SK-MEL-5 (cell line): ENCODE data around the gene ASTN2. TPM values are rescaled to one million over a fixed set of nuclear protein-coding genes. Genes with fewer than 3 reads are reported as not detected.
"Not testable (repeated sequence)": the region's sequence is repeated elsewhere in the genome, so short reads cannot be mapped to it uniquely, and the experiment has no call there.

ENCODE experiments used
- DNase-seq: peaks from one replicate; pipeline ENCODE4 v3.0.0-alpha.2; 2016; ENCODE audit warnings: low read depth, low spot score
- in situ Hi-C: cut with HindIII; loops from 2 replicates; pipeline ENCODE4 v1.10.0; 2016; ENCODE audit warnings: low sequenced_read_pairs, high pct_unique_total_duplicates, low pct_unique_long_range_greater_than_20kb
- total RNA-seq: library from RNA; depleted of rRNA; stranded (reverse); fragments of >200 nt; shearing (Covaris generic); gene quantifications from 2 replicates; pipeline ENCODE4 v1.2.3, GENCODE V29; 2014

ASTN2 gene
- total RNA-seq, 1 experiment from 2014 or later = 11.9 TPM

- in situ Hi-C loops, DNase-seq: not testable (repeated sequence)
These were observed 584.5 kb downstream of the ASTN2 start for GRCh38 chr9:116830321-116830720.

GRCh38 chr9:116821633-116822229, 593.1 kb downstream of the ASTN2 start:
- in situ Hi-C loops = no loop called here
- DNase-seq = no peak

- no peak for DNase-seq
- in situ Hi-C loops = no loop called here
These were observed 595.7 kb downstream of the ASTN2 start for GRCh38 chr9:116819116-116819515.

- in situ Hi-C loops = no loop called here
- DNase-seq = no peak
These were observed 597.1 kb downstream of the ASTN2 start for GRCh38 chr9:116817762-116818161.

GRCh38 chr9:116816484-116816883, 598.4 kb downstream of the ASTN2 start:
- in situ Hi-C loops = no loop called here
- no peak for DNase-seq

- in situ Hi-C loops = no loop called here
- no peak for DNase-seq
These were observed 599.0 kb downstream of the ASTN2 start for GRCh38 chr9:116815835-116816234.

- in situ Hi-C loops = no loop called here
- DNase-seq = no peak
These were observed 601.9 kb downstream of the ASTN2 start for GRCh38 chr9:116813031-116813300.

GRCh38 chr9:116812231-116813030, 602.4 kb downstream of the ASTN2 start:
- in situ Hi-C loops = no loop called here

GRCh38 chr9:116809656-116810055, 605.2 kb downstream of the ASTN2 start:
- in situ Hi-C loops = no loop called here
- DNase-seq = no peak

More at GRCh38 chr9:116812231-116813030, 602.4 kb downstream of the ASTN2 start:
- no peak for DNase-seq

- in situ Hi-C loops = no loop called here
- no peak for DNase-seq
These were observed 608.8 kb downstream of the ASTN2 start for GRCh38 chr9:116806075-116806474.

GRCh38 chr9:116800885-116801284, 614.0 kb downstream of the ASTN2 start:
- no peak for DNase-seq
- in situ Hi-C loops = no loop called here

GRCh38 chr9:116800074-116800473, 614.8 kb downstream of the ASTN2 start:
- no peak for DNase-seq
- in situ Hi-C loops = no loop called here

- in situ Hi-C loops = no loop called here
- no peak for DNase-seq
These were observed 616.3 kb downstream of the ASTN2 start for GRCh38 chr9:116798521-116798920.

GRCh38 chr9:116797276-116797675, 617.6 kb downstream of the ASTN2 start:
- no peak for DNase-seq
- in situ Hi-C loops = no loop called here

GRCh38 chr9:116796669-116797068, 618.2 kb downstream of the ASTN2 start:
- no peak for DNase-seq
- in situ Hi-C loops = no loop called here

GRCh38 chr9:116795821-116796220, 619.0 kb downstream of the ASTN2 start:
- no peak for DNase-seq
- in situ Hi-C loops = no loop called here

- no peak for DNase-seq
- in situ Hi-C loops = no loop called here
These were observed 622.6 kb downstream of the ASTN2 start for GRCh38 chr9:116792271-116792670.

- no peak for DNase-seq
- in situ Hi-C loops = no loop called here
These were observed 623.5 kb downstream of the ASTN2 start for GRCh38 chr9:116791326-116791725.

GRCh38 chr9:116789081-116789480, 625.8 kb downstream of the ASTN2 start:
- in situ Hi-C loops = no loop called here
- no peak for DNase-seq
